T-helper 1 cell treated with Interleukin-12 subunit alpha and Interleukin-12 subunit beta and Interleukin-4 antibody, amounts not matched to agents 30 μg/mL and 1 μg/mL, for 36 hours (primary cell): ENCODE measurements around the gene CTU2.

Source experiments
- H3K27ac Mint-ChIP-seq: one replicate; pipeline ENCODE4 v1.8.0; 2021; ENCODE audit warnings: mild to moderate bottlenecking, mixed read lengths
- H3K27me3 Mint-ChIP-seq: one replicate; pipeline ENCODE4 v1.8.0; 2021; ENCODE audit warnings: low read depth, mixed read lengths
- H3K36me3 Mint-ChIP-seq: one replicate; pipeline ENCODE4 v1.8.0; 2021; ENCODE audit warnings: low read depth, mixed read lengths
- H3K4me1 Mint-ChIP-seq: one replicate; pipeline ENCODE4 v1.8.0; 2021; ENCODE audit warnings: low read depth, mixed read lengths
- H3K4me3 Mint-ChIP-seq: one replicate; pipeline ENCODE4 v1.8.0; 2021; ENCODE audit warnings: mild to moderate bottlenecking, moderate library complexity, mixed read lengths
- H3K9me3 Mint-ChIP-seq: one replicate; pipeline ENCODE4 v1.8.0; 2021; ENCODE audit warnings: mixed read lengths

CTU2 gene

GRCh38 chr16:88755745-88756443 is 49.6 kb downstream of the CTU2 start:
- no peaks in the 10 kb centered on the region for H3K36me3 Mint-ChIP-seq
- no peaks in the 10 kb centered on the region for H3K27me3 Mint-ChIP-seq
- peaks cover 9% of the 10 kb centered on the region for H3K4me1 Mint-ChIP-seq
- H3K27ac Mint-ChIP-seq = no peak overlapping the region
- H3K9me3 Mint-ChIP-seq = no peaks in the 10 kb centered on the region
- H3K4me3 Mint-ChIP-seq = no peak overlapping the region

- Mint-ChIP-seq H3K4me1 (peaks cover 9% of the 10 kb centered on the region), H3K4me3 (no peak overlapping the region), H3K27me3 (no peaks in the 10 kb centered on the region), H3K9me3 (no peaks in the 10 kb centered on the region), H3K27ac (no peak overlapping the region), H3K36me3 (no peaks in the 10 kb centered on the region)
These were observed 52.1 kb downstream of the CTU2 start for GRCh38 chr16:88758227-88758943.

- H3K27me3 Mint-ChIP-seq = no peaks in the 10 kb centered on the region
- peaks cover 7% of the 10 kb centered on the region for H3K4me1 Mint-ChIP-seq
- H3K9me3 Mint-ChIP-seq = no peaks in the 10 kb centered on the region
- H3K36me3 Mint-ChIP-seq = no peaks in the 10 kb centered on the region
- no peak overlapping the region for H3K27ac Mint-ChIP-seq
- no peak overlapping the region for H3K4me3 Mint-ChIP-seq
These were observed 52.6 kb downstream of the CTU2 start for GRCh38 chr16:88758944-88759244.

GRCh38 chr16:88759245-88759975 is 53.1 kb downstream of the CTU2 start:
- H3K36me3 Mint-ChIP-seq = no peaks in the 10 kb centered on the region
- peak overlapping the region; percentile 65 for H3K27ac Mint-ChIP-seq
- H3K4me3 Mint-ChIP-seq = peak overlapping the region; percentile 25
- H3K4me1 Mint-ChIP-seq = peaks cover 7% of the 10 kb centered on the region
- H3K9me3 Mint-ChIP-seq = no peaks in the 10 kb centered on the region
- no peaks in the 10 kb centered on the region for H3K27me3 Mint-ChIP-seq

GRCh38 chr16:88759976-88760350 is 53.7 kb downstream of the CTU2 start:
- H3K4me1 Mint-ChIP-seq = peaks cover 7% of the 10 kb centered on the region
- H3K27ac Mint-ChIP-seq = no peak overlapping the region
- H3K9me3 Mint-ChIP-seq = no peaks in the 10 kb centered on the region
- H3K27me3 Mint-ChIP-seq = no peaks in the 10 kb centered on the region
- H3K36me3 Mint-ChIP-seq = no peaks in the 10 kb centered on the region
- H3K4me3 Mint-ChIP-seq = no peak overlapping the region

GRCh38 chr16:88760424-88761142 is 54.3 kb downstream of the CTU2 start:
- H3K27me3 Mint-ChIP-seq = no peaks in the 10 kb centered on the region
- no peak overlapping the region for H3K4me3 Mint-ChIP-seq
- H3K4me1 Mint-ChIP-seq = peaks cover 7% of the 10 kb centered on the region
- no peak overlapping the region for H3K27ac Mint-ChIP-seq
- H3K9me3 Mint-ChIP-seq = no peaks in the 10 kb centered on the region
- H3K36me3 Mint-ChIP-seq = no peaks in the 10 kb centered on the region

- Mint-ChIP-seq H3K27me3 (no peaks in the 10 kb centered on the region), H3K27ac (no peak overlapping the region), H3K4me3 (no peak overlapping the region), H3K4me1 (peaks cover 7% of the 10 kb centered on the region), H3K36me3 (no peaks in the 10 kb centered on the region), H3K9me3 (no peaks in the 10 kb centered on the region)
These were observed 54.8 kb downstream of the CTU2 start for GRCh38 chr16:88761143-88761534.

- H3K4me3 Mint-ChIP-seq = no peak overlapping the region
- no peaks in the 10 kb centered on the region for H3K36me3 Mint-ChIP-seq
- no peaks in the 10 kb centered on the region for H3K27me3 Mint-ChIP-seq
- peaks cover 7% of the 10 kb centered on the region for H3K4me1 Mint-ChIP-seq
- H3K9me3 Mint-ChIP-seq = no peaks in the 10 kb centered on the region
- no peak overlapping the region for H3K27ac Mint-ChIP-seq
These were observed 55.5 kb downstream of the CTU2 start for GRCh38 chr16:88761830-88762229.

GRCh38 chr16:88762258-88762870 is 56.1 kb downstream of the CTU2 start:
- Mint-ChIP-seq H3K4me3 (no peak overlapping the region), H3K9me3 (no peaks in the 10 kb centered on the region), H3K36me3 (no peaks in the 10 kb centered on the region), H3K27ac (no peak overlapping the region), H3K4me1 (peaks cover 11% of the 10 kb centered on the region), H3K27me3 (no peaks in the 10 kb centered on the region)

- Mint-ChIP-seq H3K4me1 (peaks cover 13% of the 10 kb centered on the region), H3K27ac (no peak overlapping the region), H3K9me3 (no peaks in the 10 kb centered on the region)
These were observed 56.6 kb downstream of the CTU2 start for GRCh38 chr16:88762941-88763340.

GRCh38 chr16:88763502-88764053 is 57.3 kb downstream of the CTU2 start:
- H3K4me3 Mint-ChIP-seq = no peak overlapping the region
- no peaks in the 10 kb centered on the region for H3K9me3 Mint-ChIP-seq
- no peaks in the 10 kb centered on the region for H3K27me3 Mint-ChIP-seq
- H3K4me1 Mint-ChIP-seq = peaks cover 13% of the 10 kb centered on the region
- no peaks in the 10 kb centered on the region for H3K36me3 Mint-ChIP-seq
- H3K27ac Mint-ChIP-seq = no peak overlapping the region

More at GRCh38 chr16:88762941-88763340, 56.6 kb downstream of the CTU2 start:
- Mint-ChIP-seq H3K36me3 (no peaks in the 10 kb centered on the region), H3K27me3 (no peaks in the 10 kb centered on the region), H3K4me3 (no peak overlapping the region)

- Mint-ChIP-seq H3K4me3 (no peak overlapping the region), H3K4me1 (peaks cover 10% of the 10 kb centered on the region), H3K27ac (no peak overlapping the region), H3K36me3 (no peaks in the 10 kb centered on the region), H3K27me3 (no peaks in the 10 kb centered on the region), H3K9me3 (no peaks in the 10 kb centered on the region)
These were observed 57.8 kb downstream of the CTU2 start for GRCh38 chr16:88764080-88764479.

GRCh38 chr16:88764913-88765349 is 58.6 kb downstream of the CTU2 start:
- Mint-ChIP-seq H3K27me3 (no peaks in the 10 kb centered on the region), H3K4me1 (peaks cover 9% of the 10 kb centered on the region), H3K36me3 (no peaks in the 10 kb centered on the region), H3K27ac (no peak overlapping the region), H3K4me3 (no peak overlapping the region), H3K9me3 (no peaks in the 10 kb centered on the region)
